Hepatocyte (in vitro differentiated cells): ENCODE measurements around the gene ZNF805.

ENCODE experiments used
- CTCF ChIP-seq: fragments of 200-600 bp; sonication (generic); IDR thresholded peaks from 2 replicates; pipeline ENCODE4 v1.5.1; 2016; ENCODE audit warnings: antibody characterized with exemption, mild to moderate bottlenecking; ENCODE audit not compliant: poor library complexity
- EZH2 ChIP-seq: fragments of 200-600 bp; sonication (generic); IDR thresholded peaks from 2 replicates; pipeline ENCODE4 v1.6.1; 2016; ENCODE audit warnings: antibody characterized with exemption, mild to moderate bottlenecking, borderline replicate concordance
- EZH2phosphoT487 ChIP-seq: fragments of 200-600 bp; sonication (generic); IDR thresholded peaks from one replicate; pipeline ENCODE4 v1.6.1; 2018; ENCODE audit warnings: antibody characterized with exemption, mild to moderate bottlenecking, low read depth, moderate library complexity; ENCODE audit not compliant: unreplicated experiment, severe bottlenecking

GRCh38 chr19:57302727-57303401 lies 62.4 kb downstream of the ZNF805 start:
- no peak for TF ChIP-seq CTCF
- TF ChIP-seq EZH2 = no peak
- TF ChIP-seq EZH2phosphoT487 = no peak
